GM19351 (cell line): Measurements from ENCODE around the gene NKTR.

Experiments used
- ATAC-seq: cut with Tn5 transposase; IDR thresholded peaks from one replicate; pipeline ENCODE4 v1.9.1; 2021; ENCODE audit warnings: mild to moderate bottlenecking, moderate library complexity; ENCODE audit not compliant: unreplicated experiment

NKTR gene

GRCh38 chr3:42680271-42680670 lies 79.8 kb downstream of the NKTR start:
- ATAC-seq, result no peak

GRCh38 chr3:42680806-42681205 lies 80.3 kb downstream of the NKTR start:
- ATAC-seq, result no peak

GRCh38 chr3:42681361-42682038 lies 81.0 kb downstream of the NKTR start:
- ATAC-seq, result no peak

- no peak for ATAC-seq
Measured at GRCh38 chr3:42682301-42683070, 82.0 kb downstream of the NKTR start.

- no peak for ATAC-seq
Measured at GRCh38 chr3:42683875-42684598, 83.6 kb downstream of the NKTR start.

- ATAC-seq, result no peak
Measured at GRCh38 chr3:42684632-42685362, 84.3 kb downstream of the NKTR start.

GRCh38 chr3:42685363-42685881 lies 84.9 kb downstream of the NKTR start, which contains the start of gene KLHL40:
KLHL40 (plus strand) TSS chr3:42685537; CDS start chr3:42685619, 82 bp downstream.
- no peak for ATAC-seq

- no peak for ATAC-seq
Measured at GRCh38 chr3:42685891-42686820, 85.7 kb downstream of the NKTR start.

- ATAC-seq, result no peak
Measured at GRCh38 chr3:42686832-42687650, 86.6 kb downstream of the NKTR start.

GRCh38 chr3:42688016-42688415 lies 87.5 kb downstream of the NKTR start:
- ATAC-seq, result no peak

GRCh38 chr3:42688487-42689420 lies 88.3 kb downstream of the NKTR start:
- ATAC-seq, result no peak

GRCh38 chr3:42689421-42690014 lies 89.0 kb downstream of the NKTR start:
- no peak for ATAC-seq

- no peak for ATAC-seq
Measured at GRCh38 chr3:42690191-42690590, 89.7 kb downstream of the NKTR start.

GRCh38 chr3:42690766-42691680 lies 90.5 kb downstream of the NKTR start:
- ATAC-seq, result no peak

GRCh38 chr3:42691816-42692666 lies 91.6 kb downstream of the NKTR start:
- ATAC-seq, result no peak
